ENCODE measurements around the gene LAD1. TPM values are rescaled to one million over a fixed set of nuclear protein-coding genes. Genes with fewer than 3 reads are reported as not detected.

The LAD1 gene
- total RNA-seq, 1 donor from 2014 or later = 0.68 TPM

GRCh38 chr1:201361652-201362504 is 37.2 kb downstream of the LAD1 start:
- DNase-seq = peak; percentile 67

- no peak for DNase-seq
These were observed 38.0 kb downstream of the LAD1 start for GRCh38 chr1:201360901-201361651.

- DNase-seq = no peak
These were observed 38.6 kb downstream of the LAD1 start for GRCh38 chr1:201360486-201360885.

- no peak for DNase-seq
These were observed 39.3 kb downstream of the LAD1 start for GRCh38 chr1:201359873-201360210.

- DNase-seq = no peak
These were observed 39.9 kb downstream of the LAD1 start for GRCh38 chr1:201359031-201359872.

- peak; percentile 76 for DNase-seq
These were observed 40.5 kb downstream of the LAD1 start for GRCh38 chr1:201358596-201358995.

GRCh38 chr1:201357636-201358348 is 41.3 kb downstream of the LAD1 start:
- DNase-seq = no peak

GRCh38 chr1:201357211-201357610 is 41.9 kb downstream of the LAD1 start:
- DNase-seq = no peak

- no peak for DNase-seq
These were observed 42.4 kb downstream of the LAD1 start for GRCh38 chr1:201356701-201357100.

- no peak for DNase-seq
These were observed 42.9 kb downstream of the LAD1 start for GRCh38 chr1:201356236-201356635.

- no peak for DNase-seq
These were observed 43.7 kb downstream of the LAD1 start for GRCh38 chr1:201355471-201355870.

GRCh38 chr1:201354901-201355295 is 44.2 kb downstream of the LAD1 start:
- no peak for DNase-seq

- no peak for DNase-seq
These were observed 44.8 kb downstream of the LAD1 start for GRCh38 chr1:201354151-201354900.

- no peak for DNase-seq
These were observed 45.8 kb downstream of the LAD1 start for GRCh38 chr1:201353186-201353940.

GRCh38 chr1:201351617-201352016 is 47.5 kb downstream of the LAD1 start:
- DNase-seq = no peak

- DNase-seq = no peak
These were observed 48.2 kb downstream of the LAD1 start for GRCh38 chr1:201350884-201351283.

GRCh38 chr1:201350361-201350725 is 48.8 kb downstream of the LAD1 start:
- no peak for DNase-seq

GRCh38 chr1:201349092-201349491 is 50.0 kb downstream of the LAD1 start:
- DNase-seq = no peak

- peak; percentile 66 for DNase-seq
These were observed 50.9 kb downstream of the LAD1 start for GRCh38 chr1:201348211-201348566.

GRCh38 chr1:201347498-201348210 is 51.5 kb downstream of the LAD1 start:
- no peak for DNase-seq

Measured in dermis blood vessel endothelial cell (primary cell).